ENCODE measurements around the gene POLG. TPM values are rescaled to one million over a fixed set of nuclear protein-coding genes. Genes with fewer than 3 reads are reported as not detected.

POLG gene
- total RNA-seq, 1 donor from 2014 or later, result 53.5 TPM

- DNase-seq (ENCODE audit: low read depth in 2 of 2), result no peak
Observed at GRCh38 chr15:89370120-89370977, 35.7 kb upstream of the POLG start.

GRCh38 chr15:89369341-89369947 lies 34.8 kb upstream of the POLG start:
- no peak for DNase-seq (ENCODE audit: low read depth in 2 of 2)

GRCh38 chr15:89368566-89369223 lies 34.1 kb upstream of the POLG start:
- no peak for DNase-seq (ENCODE audit: low read depth in 2 of 2)

GRCh38 chr15:89367485-89368451 lies 33.1 kb upstream of the POLG start:
- peak in 1 of 2 donors; percentile 30 for DNase-seq (ENCODE audit: low read depth in 2 of 2)

GRCh38 chr15:89366656-89367393 lies 32.2 kb upstream of the POLG start:
- DNase-seq (ENCODE audit: low read depth in 2 of 2), result no peak

- no peak for DNase-seq (ENCODE audit: low read depth in 2 of 2)
Observed at GRCh38 chr15:89365462-89366065, 30.9 kb upstream of the POLG start.

- DNase-seq (ENCODE audit: low read depth in 2 of 2), result no peak
Observed at GRCh38 chr15:89364741-89365450, 30.3 kb upstream of the POLG start.

GRCh38 chr15:89364341-89364740 lies 29.7 kb upstream of the POLG start:
- DNase-seq (ENCODE audit: low read depth in 2 of 2), result no peak

- no peak for DNase-seq (ENCODE audit: low read depth in 2 of 2)
Observed at GRCh38 chr15:89363770-89364169, 29.1 kb upstream of the POLG start.

- no peak for DNase-seq (ENCODE audit: low read depth in 2 of 2)
Observed at GRCh38 chr15:89363133-89363532, 28.5 kb upstream of the POLG start.

GRCh38 chr15:89362203-89363101 lies 27.8 kb upstream of the POLG start:
- DNase-seq (ENCODE audit: low read depth in 2 of 2), result no peak

- DNase-seq (ENCODE audit: low read depth in 2 of 2), result peak; percentile 33 to 70
Observed at GRCh38 chr15:89361451-89362202, 27.0 kb upstream of the POLG start.

- DNase-seq (ENCODE audit: low read depth in 2 of 2), result no peak
Observed at GRCh38 chr15:89360294-89360971, 25.8 kb upstream of the POLG start.

- no peak for DNase-seq (ENCODE audit: low read depth in 2 of 2)
Observed at GRCh38 chr15:89359471-89360293, 25.1 kb upstream of the POLG start.

- peak; percentile 45 to 74 for DNase-seq (ENCODE audit: low read depth in 2 of 2)
Observed at GRCh38 chr15:89358755-89359439, 24.3 kb upstream of the POLG start.

- no peak for DNase-seq (ENCODE audit: low read depth in 2 of 2)
Observed at GRCh38 chr15:89358435-89358754, 23.8 kb upstream of the POLG start.

Data from dermis microvascular lymphatic vessel endothelial cell (primary cell).